Occipital lobe (tissue), 2 donors: Measurements from ENCODE around the gene RGR. TPM values are rescaled to one million over a fixed set of nuclear protein-coding genes. Genes with fewer than 3 reads are reported as not detected.

ENCODE experiments used
- DNase-seq: peaks from one replicate; lab custom pipeline; 2025; lab: John Stamatoyannopoulos, UW
- total RNA-seq: library from RNA; depleted of rRNA; stranded (reverse); fragments of >200 nt; gene quantifications from one replicate; pipeline ENCODE4 v1.2.3, GENCODE V29; 2014

The RGR gene
- total RNA-seq, 1 donor from 2014 or later = 0.47 TPM

- no peak for DNase-seq
Observed at GRCh38 chr10:84221916-84222315, 22.9 kb upstream of the RGR start.

GRCh38 chr10:84224411-84225028, 20.3 kb upstream of the RGR start:
- no peak for DNase-seq

GRCh38 chr10:84225427-84226173, 19.3 kb upstream of the RGR start, which contains the start of gene LRIT2:
TSS of gene LRIT2 (minus strand) at chr10:84225544. CDS start at chr10:84225520, 24 bp downstream.
- no peak for DNase-seq

GRCh38 chr10:84226616-84227015, 18.2 kb upstream of the RGR start:
- DNase-seq = no peak

- no peak for DNase-seq
Observed at GRCh38 chr10:84227810-84228209, 17.0 kb upstream of the RGR start.

GRCh38 chr10:84230359-84230758, 14.5 kb upstream of the RGR start:
- DNase-seq = no peak

- no peak for DNase-seq
Observed at GRCh38 chr10:84232376-84232775, 12.5 kb upstream of the RGR start.

- DNase-seq = no peak
Observed at GRCh38 chr10:84233940-84234339, 10.9 kb upstream of the RGR start.

- DNase-seq = no peak
Observed at GRCh38 chr10:84234479-84234878, 10.4 kb upstream of the RGR start.

GRCh38 chr10:84235096-84235495, 9.8 kb upstream of the RGR start:
- DNase-seq = no peak

GRCh38 chr10:84236807-84237198, 8.1 kb upstream of the RGR start:
- DNase-seq = no peak

GRCh38 chr10:84237199-84238051, 7.4 kb upstream of the RGR start:
- no peak for DNase-seq

- no peak for DNase-seq
Observed at GRCh38 chr10:84238909-84239308, 5.9 kb upstream of the RGR start.

- no peak for DNase-seq
Observed at GRCh38 chr10:84241185-84241790, 3.6 kb upstream of the RGR start, which contains the start of gene LRIT1. TSS of gene LRIT1 (minus strand) at chr10:84241546. CDS start at chr10:84241439, 107 bp downstream.

GRCh38 chr10:84243759-84244158, 1.1 kb upstream of the RGR start:
- DNase-seq = no peak

- DNase-seq = no peak
Observed at GRCh38 chr10:84247496-84247895, 2.6 kb downstream of the RGR start.

GRCh38 chr10:84248794-84249193, 3.9 kb downstream of the RGR start:
- DNase-seq = no peak

- no peak for DNase-seq
Observed at GRCh38 chr10:84254552-84255478, 10.0 kb downstream of the RGR start.

- no peak for DNase-seq
Observed at GRCh38 chr10:84256510-84257342, 11.9 kb downstream of the RGR start.
